GM21723 (cell line): Measurements from ENCODE around the gene UGT1A5.

Source experiments
- ATAC-seq: cut with Tn5 transposase; IDR thresholded peaks from one replicate; pipeline ENCODE4 v1.9.1; 2021; ENCODE audit warnings: mild to moderate bottlenecking, moderate library complexity; ENCODE audit not compliant: unreplicated experiment

Gene UGT1A5

DNA sequence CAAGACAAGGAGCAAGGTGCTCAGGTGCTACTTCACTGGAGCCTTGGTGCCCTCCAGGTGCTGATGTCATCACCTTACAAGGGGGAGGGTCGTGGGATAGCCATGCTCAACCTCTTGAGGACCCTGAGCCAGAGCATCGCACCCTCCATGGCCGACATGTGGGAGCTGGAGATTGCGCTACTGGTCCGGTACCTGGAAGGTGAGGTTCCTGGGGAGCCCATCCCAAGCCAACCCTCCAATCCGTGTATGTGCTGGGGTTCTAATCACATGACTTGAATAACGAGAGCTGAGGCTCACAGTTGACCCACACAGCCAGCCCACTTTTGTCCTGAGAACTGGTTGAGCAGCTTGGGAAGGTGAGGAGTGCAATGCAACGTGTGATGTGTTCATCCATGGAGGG, 91.3 kb downstream of the UGT1A5 start:
- ATAC-seq = no peak

DNA sequence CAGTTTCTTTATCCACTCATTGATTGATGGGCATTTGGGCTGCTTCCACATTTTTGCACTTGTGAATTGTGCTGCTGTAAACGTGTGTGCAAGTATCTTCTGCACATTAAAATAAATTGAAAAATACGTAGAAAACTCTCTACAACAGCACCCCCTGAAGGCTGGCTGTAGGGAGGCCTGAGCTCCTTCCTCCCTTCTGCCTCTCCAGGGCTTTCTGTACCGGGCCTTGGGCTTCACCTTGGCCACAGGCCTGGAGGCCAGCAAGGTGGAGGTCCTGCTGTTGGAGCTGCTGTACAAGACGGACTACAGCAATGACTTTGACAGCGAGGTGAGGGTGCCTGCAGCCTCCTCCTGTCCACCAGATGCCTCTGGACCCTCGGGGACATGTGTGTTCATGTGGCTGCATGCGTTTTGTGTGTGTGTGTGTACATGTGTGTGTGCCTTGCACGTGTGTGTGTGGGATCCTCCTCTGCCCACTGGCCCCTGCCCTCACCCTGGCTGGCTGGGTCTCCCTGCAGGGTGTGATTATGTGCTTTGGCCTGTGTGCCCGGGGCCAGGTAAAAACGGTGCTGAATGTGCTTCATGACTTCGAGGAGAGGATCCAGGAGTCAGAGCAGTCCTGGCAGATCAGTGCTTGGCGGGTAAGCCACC, 94.6 kb downstream of the UGT1A5 start:
- no peak for ATAC-seq

DNA sequence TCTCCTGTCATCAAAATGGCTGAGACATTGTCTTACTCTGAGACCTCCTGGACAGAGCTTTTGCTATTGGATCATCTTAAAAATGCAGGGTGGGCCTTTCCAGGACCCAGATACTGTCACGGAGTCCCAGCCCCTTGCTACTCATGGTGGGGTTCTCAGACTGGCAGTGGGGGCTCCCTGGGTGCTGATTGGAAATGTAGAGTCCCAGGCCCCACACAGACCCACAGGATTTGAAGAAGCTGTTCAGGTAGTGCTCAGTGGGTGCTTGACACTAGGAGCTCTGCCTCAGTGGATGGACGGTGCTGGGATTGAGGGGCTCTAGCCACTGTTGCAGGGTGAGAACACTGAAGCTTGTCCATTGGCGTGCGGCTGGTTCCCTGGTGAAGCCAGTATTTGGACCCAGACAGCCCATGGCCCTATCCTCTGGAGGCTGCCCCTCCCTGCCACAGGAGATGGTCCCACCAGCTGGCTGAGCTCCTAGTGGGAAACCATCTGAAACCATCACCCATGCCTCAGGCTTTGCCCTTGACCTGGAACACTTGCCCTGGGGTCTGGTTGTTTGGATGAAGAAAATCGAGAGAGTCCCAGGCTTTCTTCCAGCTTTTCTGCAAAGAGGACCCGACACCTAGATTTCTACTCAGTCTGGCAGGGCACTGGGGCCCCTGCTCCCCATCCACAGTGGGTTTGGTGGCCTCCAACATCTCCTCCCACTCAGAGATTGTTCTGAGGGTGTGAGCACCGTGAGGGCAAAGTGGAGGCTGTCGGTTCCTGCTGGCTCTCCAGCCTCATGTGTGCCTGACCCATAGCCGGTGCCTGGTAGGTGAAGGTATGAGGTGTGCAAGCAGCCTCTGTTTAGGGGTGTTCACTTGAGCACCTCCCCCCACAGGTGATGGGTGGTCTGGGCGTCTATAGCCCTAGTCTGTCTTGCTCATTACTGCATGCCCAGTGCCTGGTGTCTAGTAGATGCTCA, 95.5 kb downstream of the UGT1A5 start:
- ATAC-seq = no peak

DNA sequence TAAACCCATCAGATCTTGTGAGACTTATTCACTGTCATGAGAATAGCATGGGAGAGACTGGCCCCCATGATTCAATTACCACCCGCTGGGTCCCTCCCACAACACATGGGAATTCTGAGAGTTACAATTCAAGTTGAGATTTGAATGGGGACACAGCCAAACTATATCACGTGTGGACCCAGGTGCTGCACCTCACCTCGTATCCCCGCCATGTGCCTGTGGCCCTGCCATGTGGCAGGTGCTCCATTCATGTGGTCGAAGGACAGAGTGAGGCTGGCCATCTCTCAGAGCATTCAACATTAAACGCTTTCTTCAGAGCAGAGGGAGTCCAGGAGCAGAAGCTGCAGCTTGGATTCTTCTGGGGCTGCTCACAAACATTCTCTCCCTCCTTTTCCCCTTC, 97.7 kb downstream of the UGT1A5 start:
- ATAC-seq = no peak

DNA sequence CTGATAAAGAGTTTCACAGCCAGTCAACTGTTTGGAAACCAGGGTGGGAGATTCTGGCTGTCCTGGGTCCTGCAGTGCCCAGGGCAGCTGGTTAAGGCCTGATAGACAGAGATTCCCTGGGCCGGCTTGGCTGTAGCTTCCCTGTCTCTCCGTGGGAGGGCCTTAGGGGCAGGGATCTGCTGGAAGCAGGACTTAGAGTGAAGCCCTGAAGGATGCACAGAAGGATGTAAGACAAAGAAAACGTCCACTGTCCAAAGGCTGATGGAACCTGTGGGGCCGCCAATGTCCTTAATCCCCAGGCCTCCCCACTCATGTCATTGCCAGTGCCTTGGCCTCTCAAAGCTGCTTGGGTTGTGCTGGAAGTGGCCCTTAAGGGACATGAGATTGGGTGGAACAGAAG, 98.4 kb downstream of the UGT1A5 start:
- no peak for ATAC-seq

DNA sequence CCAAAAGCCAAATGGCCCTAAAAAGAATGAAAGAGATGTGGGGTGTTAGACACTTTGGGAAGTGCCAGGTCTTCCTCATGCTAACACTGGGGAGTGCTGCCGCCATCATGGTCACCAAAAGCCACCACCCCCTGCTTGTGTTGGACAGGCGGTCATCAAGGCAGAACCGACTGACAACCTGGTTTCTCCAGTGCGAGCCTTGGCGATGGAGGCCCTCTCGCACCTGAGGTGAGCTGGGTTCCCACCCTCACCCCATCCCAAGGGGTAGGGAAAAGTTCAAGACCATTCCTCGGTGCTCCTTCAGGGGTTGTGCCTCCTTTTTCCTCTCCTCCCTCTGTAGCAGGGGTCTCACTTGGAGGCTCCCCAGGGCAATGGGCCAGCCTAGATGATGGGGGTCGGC, 99.0 kb downstream of the UGT1A5 start:
- ATAC-seq = no peak

DNA sequence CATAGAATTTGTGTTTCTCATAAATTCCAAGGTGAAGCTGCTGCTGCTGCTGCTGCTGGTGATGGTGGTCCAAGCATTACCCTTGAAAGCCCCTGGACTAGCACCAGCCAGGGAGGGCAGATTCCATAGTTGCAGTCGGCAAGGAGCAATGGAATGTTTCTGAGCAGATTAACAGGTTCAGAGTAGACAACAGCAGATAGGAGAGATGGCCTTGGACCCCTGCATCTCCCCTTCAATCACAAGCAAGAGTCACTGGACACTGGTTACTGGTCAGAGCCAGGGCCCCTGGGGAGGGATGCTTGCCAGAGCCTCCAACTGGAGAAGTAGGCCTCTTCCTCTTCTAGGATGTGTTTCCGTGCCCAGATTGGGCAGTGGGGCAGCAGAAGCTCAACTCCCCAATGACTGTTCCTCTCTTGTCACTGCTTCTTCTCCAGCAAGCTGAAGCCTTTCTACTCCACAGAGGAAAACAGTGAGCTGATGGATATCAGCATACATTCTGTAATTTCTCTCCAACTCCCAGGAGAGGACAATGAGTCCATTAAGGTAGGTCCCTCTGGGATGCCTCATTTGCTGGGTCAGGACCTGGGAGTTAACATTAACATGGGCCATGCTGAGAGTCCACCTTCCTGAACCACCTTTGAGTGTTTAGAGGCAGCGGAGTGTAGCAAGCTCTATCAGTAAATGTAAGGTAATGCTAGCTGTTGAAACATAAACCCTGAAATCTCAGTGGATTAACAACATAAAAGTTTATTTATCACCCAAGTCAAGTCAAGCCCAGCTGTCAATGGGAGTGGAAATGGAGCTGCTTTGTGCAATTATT, 100.7 kb downstream of the UGT1A5 start:
- ATAC-seq = no peak

DNA sequence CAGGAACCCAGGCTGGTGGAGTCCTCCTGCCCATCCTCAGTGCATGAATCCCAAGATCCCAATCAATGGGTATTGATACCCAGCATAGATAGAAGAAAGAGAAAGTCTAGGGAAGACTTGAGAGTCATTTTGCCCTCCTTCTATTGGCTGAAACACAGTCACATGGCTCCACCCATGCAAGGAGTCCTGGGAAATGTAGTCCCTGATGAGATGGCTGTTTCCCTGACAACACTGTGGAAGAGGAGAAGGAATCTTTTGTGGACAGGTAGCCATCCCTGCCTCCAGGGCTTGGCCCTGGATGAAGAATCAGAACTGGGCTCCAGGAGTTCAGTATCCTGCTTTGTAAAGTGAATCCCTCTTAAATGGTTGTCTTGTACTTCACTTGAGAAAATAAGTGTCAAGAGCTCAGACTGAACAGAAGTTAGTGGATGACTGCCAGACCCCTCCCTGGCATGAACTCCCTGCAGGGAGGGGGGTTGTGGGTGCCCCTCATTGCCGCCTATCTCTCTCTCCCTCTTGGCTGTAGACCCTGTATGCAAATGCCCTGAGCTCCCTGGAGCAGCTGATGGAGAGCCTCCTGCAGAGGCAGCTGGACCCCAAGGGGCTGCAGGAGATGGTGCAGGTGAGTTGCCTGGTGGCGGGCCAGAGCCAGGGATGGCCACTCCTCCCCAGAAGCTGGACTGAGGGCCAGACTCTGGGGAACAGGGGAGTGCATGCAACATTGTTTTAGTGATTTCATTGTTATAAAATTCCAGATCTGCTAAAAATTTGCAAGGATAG, 101.5 kb downstream of the UGT1A5 start:
- ATAC-seq = no peak

DNA sequence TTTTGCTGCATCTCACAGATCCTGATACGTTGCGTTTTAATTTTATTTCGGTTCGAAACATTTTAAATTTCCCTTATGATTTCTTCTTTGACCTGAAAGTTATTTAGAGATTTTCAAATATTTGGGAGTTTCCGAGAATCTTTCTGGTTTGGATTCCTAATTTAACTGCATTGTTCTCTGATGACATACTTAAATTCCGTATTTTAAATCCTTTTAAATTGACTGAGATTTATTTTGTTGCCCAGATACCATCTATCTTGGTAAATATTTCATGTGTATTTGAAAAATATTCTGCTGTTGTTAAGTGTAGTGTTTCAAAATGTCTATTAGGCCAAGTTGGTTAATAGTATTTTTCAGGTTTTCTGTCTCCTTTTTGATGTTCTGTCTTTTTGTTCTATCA, 103.2 kb downstream of the UGT1A5 start:
- no peak for ATAC-seq

DNA sequence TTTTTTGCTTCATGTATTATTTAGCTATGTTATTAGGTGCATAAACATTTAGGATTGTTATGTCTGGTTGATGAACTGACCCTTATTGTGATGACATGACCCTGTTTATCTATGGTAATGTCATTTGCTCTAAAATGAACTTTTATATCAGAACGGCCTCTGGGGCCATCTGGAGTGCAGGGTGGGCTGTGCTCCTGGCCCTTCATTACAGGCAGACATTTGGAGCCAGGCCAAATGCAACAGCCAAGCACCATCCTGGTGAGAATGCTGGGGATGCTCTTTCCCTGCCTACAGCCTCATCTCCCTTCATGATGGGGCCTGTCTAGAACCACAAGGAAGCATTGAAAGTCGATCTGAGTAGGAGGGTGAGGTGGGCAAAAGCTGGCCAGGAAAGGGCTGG, 103.6 kb downstream of the UGT1A5 start:
- ATAC-seq = no peak

GRCh38 chr2:233816771-233817170, 104.1 kb downstream of the UGT1A5 start:
- ATAC-seq = no peak

- ATAC-seq = no peak
These were observed 104.7 kb downstream of the UGT1A5 start for GRCh38 chr2:233817361-233817911.

- no peak for ATAC-seq
These were observed 105.4 kb downstream of the UGT1A5 start for GRCh38 chr2:233817995-233818638.

GRCh38 chr2:233818639-233819621, 106.2 kb downstream of the UGT1A5 start:
- ATAC-seq = no peak

DNA sequence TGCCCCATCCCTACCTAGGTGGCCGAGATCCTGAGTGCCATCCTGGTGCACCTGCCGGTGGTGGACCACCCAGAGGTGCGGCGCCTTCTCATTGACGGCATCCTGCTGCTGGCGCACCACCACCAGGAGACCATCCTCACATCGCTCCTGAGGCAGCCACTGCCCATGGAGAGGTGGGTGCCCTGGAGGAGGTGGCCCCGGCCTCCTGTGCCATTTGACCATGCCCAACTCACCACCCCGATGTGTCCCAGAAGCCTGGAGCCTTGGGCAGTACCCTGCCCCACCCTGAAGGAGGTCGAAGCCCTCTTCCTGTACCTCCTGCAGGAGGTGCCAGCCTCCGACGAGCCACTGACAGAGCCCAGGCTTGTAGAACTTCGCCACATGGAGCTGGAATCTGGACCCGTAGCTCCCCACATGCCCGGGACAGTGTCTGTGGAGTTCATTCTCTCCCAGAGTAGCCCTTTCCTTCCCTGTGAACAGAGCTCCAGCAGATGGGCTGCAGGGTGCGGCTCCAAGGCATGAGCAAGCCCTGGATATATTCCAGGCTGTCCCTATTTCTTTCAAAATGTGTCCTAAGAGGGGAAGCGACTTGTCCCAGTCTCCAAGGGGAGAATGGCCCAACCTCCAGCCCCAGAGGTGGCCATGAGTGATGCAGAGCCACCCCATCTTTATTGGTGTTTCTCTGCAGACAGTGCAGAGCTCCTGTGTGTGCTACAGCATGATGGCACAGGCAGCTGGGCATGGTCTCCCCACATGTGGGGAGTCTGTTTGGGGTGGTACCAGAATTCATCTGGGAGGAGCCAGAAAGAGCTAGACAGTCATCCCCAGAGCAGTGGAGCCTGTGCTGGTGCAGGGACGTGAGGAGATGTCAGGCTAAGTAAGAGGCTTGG, 107.4 kb downstream of the UGT1A5 start:
- no peak for ATAC-seq

DNA sequence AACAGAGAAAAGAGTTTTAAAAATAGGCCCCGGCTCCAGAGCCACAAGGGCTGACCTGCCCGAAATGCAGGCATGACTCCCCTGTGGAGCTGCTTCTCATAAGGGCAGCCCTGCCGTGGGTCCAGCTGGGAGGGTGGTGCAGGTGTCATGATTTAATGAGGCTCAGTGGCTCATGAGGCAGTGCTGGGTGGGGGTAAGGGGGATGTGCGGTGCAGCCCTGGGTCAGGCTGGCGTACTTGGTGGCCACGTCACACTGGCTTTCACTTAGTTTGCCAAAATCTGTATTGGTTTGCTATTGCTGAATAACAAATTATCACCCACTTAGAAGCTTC, 108.0 kb downstream of the UGT1A5 start:
- no peak for ATAC-seq

- no peak for ATAC-seq
These were observed 108.5 kb downstream of the UGT1A5 start for GRCh38 chr2:233821196-233821595.

DNA sequence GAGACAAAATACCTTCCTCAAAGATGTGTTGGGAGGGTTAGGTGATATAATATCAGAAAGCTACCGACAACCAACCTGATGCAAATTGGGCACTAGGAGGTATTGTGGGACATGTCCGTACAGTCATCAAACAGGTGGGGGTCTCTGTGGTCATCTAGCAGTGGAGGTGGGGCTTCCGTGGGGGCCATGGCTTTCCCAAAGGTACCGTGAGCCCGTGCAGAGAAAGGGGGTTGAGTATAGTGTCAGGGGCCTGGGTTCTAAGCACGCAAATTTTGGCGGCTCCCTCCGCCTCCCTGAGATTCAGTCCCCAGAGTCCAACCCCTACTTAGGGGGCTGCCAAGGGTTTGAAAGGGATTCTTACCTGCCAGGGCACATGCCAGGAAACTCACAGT, 109.0 kb downstream of the UGT1A5 start:
- no peak for ATAC-seq
